Epidermal melanocyte (primary cell): ENCODE results near the gene CCDC159.

ENCODE experiments used
- DNase-seq: peaks from one replicate; pipeline ENCODE4 v3.0.0; 2011; ENCODE audit warnings: low spot score; ENCODE audit not compliant: insufficient read length

The CCDC159 gene

GRCh38 chr19:11390359-11390758 lies 44.0 kb downstream of the CCDC159 start:
- no peak for DNase-seq

- no peak for DNase-seq
These were observed 44.8 kb downstream of the CCDC159 start for GRCh38 chr19:11390933-11391680.

GRCh38 chr19:11397089-11397610 lies 50.8 kb downstream of the CCDC159 start:
- no peak for DNase-seq

- DNase-seq = no peak
These were observed 53.3 kb downstream of the CCDC159 start for GRCh38 chr19:11399667-11400066.

GRCh38 chr19:11400798-11401197 lies 54.5 kb downstream of the CCDC159 start:
- DNase-seq = no peak

- no peak for DNase-seq
These were observed 55.7 kb downstream of the CCDC159 start for GRCh38 chr19:11401808-11402543.
